ENCODE results near the gene SHROOM2.

GRCh38 chrX:9912351-9913145 is 126.3 kb downstream of the SHROOM2 start:
- TF ChIP-seq CSDC2 (CRISPR knock-in tag; IDR thresholded peaks at IDR 0.05) (no peak), BACH2 (CRISPR knock-in tag; IDR thresholded peaks at IDR 0.05; ENCODE audit: borderline replicate concordance) (no peak), TOX (CRISPR knock-in tag; IDR thresholded peaks at IDR 0.05; ENCODE audit: borderline replicate concordance) (no peak), GLIS3 (CRISPR knock-in tag; IDR thresholded peaks at IDR 0.05) (no peak)

All from SK-N-SH treated with all-trans-retinoic acid at 6 μM for 48 hours (cell line).